HG03066 (cell line): Measurements from ENCODE around the gene WNT5A.
A peak's percentile ranks its signal among the peaks of the same experiment; 100 is the strongest.
"Not testable (repeated sequence)": the region's sequence is repeated elsewhere in the genome, so short reads cannot be mapped to it uniquely, and the experiment has no call there.

Source experiments
- ATAC-seq: cut with Tn5 transposase; IDR thresholded peaks from one replicate; pipeline ENCODE4 v1.9.1; 2021; ENCODE audit warnings: low read depth; ENCODE audit not compliant: unreplicated experiment

The WNT5A gene

GRCh38 chr3:55507808-55508207 is 20.7 kb upstream of the WNT5A start:
- no peak for ATAC-seq

DNA sequence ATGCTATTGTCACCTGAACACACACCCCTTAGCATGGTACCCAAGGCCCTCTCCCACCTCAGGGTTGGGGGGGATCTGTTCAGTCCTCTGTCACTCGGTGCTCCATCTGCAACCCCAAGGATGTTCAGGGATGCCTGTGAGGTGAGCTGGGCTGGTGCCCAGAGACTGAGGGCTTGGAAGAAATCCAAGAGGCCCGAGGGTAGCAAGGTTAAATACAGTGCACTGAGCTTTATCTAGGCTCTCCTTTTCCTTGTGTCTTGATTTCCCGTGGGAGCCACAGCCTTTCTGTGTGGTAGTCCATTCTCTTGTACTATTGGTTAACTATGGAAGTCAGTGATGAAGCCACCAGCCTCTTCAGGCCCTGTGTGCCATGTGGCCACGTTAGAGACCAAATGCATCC is 18.7 kb upstream of the WNT5A start:
- no peak for ATAC-seq

- ATAC-seq, result not testable (repeated sequence)
These were observed 18.0 kb upstream of the WNT5A start for GRCh38 chr3:55505102-55505501.

GRCh38 chr3:55501905-55502304 is 14.8 kb upstream of the WNT5A start:
- no peak for ATAC-seq

GRCh38 chr3:55500555-55501330 is 13.6 kb upstream of the WNT5A start:
- ATAC-seq, result no peak

DNA sequence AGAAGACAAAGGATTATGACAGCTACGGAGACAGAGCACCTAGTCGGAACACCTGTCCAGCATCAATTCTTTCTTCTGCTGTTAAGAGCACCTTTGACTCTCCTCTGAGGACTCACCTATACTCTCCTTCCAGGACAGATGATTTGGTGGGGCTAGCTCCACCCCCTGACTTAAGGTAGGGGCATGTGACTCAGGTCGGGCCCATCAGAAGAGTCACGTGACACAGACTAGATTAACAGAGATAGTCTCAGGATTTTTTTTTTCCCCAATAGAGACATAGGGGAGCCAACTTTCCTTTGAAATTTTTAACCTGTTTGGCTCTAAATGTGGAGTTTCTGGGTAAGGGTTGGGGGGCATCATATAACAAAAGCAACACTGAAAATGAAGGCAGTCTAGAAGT is 11.4 kb upstream of the WNT5A start:
- ATAC-seq, result no peak

DNA sequence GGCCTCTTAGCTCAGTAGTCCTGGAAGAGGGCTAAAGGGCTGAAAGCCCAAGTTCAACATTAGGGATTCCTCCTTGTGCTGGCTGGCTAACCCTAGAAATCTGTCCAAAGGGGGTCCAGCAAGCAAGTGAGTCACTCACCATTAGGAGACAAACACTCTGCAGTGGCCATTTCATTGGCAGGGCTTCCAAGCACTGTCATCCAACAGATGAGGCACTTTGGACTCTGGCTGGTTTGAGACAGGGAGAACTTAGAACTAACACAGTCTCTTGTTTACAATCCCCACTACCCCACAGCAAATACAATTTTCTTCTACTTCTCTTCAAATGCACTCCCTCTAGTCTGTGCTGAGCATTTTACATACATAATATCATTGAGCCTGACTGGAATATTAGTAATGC is 10.1 kb upstream of the WNT5A start:
- ATAC-seq, result no peak

GRCh38 chr3:55494976-55495375 is 7.9 kb upstream of the WNT5A start:
- no peak for ATAC-seq

DNA sequence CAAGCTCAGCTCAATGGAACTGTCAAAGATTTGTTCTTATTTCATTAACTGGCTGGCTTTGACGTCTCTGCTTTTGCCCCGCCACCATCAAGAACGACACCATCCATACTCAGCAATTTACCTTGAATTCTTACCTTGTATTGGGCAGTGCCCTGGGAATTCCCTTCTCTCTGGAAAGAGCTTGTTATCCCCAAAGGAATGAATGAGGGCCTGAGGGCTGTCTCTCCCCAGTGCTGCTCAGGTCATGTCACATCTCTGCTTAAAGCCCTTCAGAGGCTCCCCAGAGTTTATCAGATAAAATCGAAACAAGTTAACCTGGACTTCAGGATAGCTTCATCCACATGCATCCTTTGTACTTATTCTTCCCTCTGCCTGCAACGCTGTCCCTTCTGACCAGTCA is 5.9 kb upstream of the WNT5A start:
- ATAC-seq, result no peak

- no peak for ATAC-seq
These were observed 4.2 kb upstream of the WNT5A start for GRCh38 chr3:55491296-55491816.

DNA sequence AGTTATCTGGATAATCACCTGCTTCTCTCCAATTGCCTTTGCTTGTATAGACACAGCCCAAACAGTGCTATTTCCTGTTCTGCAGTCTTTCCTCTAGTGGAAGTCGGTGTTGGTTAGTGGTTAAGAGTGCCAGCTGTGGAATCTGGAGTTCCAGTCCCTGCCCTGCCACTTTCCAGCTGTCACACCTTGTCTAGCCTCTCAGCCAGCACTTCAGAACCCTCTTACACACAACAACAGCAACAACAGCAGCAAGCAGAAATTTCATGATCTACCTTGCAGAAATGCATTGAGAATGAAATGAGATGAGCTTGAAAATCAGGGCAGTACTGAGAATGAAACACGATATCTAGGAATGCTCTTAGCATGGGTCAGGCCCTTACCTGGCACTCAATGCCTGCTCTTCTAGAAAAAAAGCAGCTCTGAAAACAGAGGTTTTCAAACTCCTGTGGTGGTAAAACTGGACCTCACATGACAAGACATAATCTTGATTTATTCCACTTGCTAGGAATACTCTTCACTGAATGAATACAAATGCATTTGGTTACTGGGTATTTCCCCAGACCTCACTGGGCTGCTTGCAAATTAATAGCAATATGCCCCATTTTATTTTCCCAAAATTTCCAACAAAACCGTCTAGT is 3.3 kb upstream of the WNT5A start:
- no peak for ATAC-seq

DNA sequence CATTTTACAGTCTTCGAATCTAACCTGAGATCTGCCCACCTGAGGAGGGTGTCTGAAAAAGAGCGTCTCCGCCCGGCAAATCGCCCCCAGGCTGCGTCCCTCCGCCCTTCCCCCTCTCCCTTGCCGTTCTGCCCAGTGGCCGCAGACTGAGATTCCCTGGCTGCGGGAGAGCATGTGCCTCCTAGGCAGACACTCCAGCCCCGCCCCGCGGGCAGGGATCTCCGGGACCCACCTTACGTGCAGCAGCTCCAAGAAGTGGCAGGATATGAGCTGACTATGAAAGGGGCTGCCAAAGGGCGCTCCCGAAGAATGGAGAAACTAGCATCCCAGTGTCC is 2.7 kb upstream of the WNT5A start:
- no peak for ATAC-seq

GRCh38 chr3:55488398-55489055 is 1.4 kb upstream of the WNT5A start:
- ATAC-seq, result no peak

GRCh38 chr3:55487381-55488241 is 505 bp upstream of the WNT5A start:
- ATAC-seq, result no peak

DNA sequence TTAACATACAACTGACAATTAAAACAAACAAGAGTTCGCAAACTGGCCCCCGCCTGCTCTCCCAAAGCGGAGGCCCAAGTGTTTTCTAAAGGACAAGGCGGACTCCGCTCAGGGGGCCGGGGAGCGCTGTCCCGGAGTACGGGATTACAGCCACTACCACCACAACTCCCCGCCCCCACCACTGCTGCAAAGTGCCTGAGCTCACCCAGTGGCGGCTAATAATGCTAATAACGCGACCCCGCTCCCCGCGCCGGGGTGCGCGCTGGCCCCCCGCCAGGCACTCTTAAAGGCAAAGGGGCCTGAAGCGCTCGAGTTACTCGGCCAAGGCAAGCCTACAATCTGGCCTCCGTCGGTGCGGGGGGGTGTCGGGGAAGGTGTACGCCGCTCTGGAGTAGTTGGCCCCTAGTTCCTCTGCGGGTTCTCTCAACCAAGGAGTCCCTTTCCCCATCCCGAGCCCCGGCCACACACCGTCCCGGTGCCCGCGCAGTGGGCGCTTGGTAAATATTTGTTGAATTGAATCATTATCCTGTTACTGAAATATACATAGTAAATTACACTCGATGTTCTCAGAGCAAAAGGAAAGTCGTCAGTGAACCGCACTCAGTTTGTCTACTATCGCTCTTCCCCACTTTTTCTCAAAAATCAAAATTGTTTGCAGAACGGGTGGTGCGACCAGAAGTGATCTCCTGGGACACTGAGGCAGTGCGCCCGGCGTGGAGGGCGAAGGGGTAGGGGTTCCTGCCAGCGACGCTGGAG is 827 bp downstream of the WNT5A start:
- no peak for ATAC-seq

DNA sequence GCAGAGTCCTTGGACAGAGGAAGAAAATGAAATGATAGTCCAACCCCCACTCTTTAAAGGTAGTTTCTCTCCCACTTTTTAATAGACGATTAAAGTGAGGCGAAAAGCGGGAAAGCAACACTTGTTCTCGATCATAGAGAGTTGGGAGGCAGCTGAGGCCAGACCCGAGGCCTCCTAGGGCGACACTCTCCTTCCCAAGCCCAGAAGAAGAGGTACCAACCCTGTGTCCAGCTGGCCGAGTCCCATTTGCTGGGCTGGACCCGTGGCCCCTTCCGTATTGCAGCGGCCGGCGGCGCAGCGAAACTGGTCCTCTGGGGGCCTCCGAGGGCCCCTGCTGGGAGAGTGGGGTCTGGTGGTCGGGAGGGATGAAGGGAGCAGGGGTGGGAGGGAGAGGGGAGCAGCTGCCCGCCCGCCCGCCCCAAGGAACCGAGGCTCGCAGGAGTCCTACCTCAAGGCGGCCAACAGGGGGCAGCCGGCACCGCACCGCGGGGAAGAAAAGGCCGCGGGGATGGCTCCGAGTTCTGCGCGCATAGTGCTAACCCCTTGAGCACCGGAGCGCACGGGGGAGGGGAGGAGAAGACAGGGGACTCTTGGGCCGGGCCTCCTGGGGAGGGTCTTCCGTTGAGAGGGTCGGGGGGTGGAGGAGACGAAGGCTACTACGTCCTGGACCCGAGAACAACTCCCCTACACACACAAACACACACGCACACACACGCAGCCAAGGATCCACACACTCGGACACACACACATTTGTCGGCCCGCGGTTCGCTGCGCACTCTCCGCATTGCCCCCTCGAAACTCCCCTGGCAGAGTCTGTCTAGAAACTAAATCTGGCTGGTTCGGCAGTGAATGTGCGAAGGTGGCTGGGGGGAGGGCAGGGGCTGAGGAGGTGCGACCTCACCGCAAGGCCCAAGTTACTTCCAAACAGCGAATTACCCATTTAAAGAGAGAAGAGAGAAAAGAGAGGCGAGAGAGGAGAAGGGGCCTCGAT is 2.0 kb downstream of the WNT5A start:
- peak; percentile 67 for ATAC-seq

GRCh38 chr3:55484191-55484689 is 2.9 kb downstream of the WNT5A start:
- no peak for ATAC-seq

DNA sequence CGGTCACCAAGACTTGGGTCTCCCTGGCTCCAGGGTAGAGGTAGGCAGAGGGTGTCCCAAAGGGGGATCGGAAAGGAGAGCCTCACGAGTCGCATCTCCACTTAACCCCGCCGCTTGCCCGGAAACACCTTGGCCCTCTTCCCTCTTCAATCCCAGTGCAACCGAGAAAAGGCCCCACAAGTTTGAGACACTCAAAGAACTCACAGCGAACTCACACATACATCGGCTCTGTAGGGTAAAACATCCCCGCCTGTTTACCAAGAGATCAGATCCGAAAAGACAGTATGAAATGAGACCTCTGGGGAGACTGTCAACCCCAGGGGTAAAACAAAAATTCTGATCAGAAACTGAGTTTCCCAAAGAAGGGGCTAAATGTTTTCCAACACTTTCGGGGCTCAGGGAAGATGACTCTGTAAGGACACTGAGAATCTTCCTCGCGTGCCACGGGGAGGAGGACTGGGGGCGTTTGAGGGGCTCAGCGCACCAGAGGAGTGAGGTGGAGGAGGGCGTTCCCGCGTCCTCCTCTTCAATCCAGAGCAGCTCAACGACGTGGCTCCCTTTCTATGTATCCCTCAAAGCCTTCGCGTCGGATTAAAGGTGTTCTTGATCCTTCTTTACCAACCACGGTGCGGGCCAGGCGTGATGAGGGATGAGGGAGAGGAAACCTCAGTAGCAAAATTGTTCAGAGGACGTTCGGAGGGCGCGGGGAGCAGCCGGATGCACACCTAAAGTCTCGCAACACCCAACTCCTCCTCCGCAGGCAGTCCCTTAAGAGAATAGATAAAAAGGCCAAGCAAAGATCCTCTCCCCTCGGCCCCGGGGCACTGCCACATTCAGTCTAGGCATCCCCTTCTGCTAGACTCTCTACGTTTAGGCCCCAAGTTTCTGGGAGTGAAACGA is 3.7 kb downstream of the WNT5A start:
- no peak for ATAC-seq
